GM18498 (cell line): ENCODE results near the gene NFRKB.

Source experiments
- ATAC-seq: cut with Tn5 transposase; IDR thresholded peaks from one replicate; pipeline ENCODE4 v1.9.1; 2021; ENCODE audit warnings: mild to moderate bottlenecking, moderate library complexity; ENCODE audit not compliant: unreplicated experiment

The NFRKB gene

GRCh38 chr11:129846508-129847335 is 48.7 kb downstream of the NFRKB start:
- no peak for ATAC-seq
